NCI-H2107 treated with DMSO at 0.1 percent for 48 hours (cell line): ENCODE results near the gene UNC93B1.
A peak's percentile ranks its signal among the peaks of the same experiment; 100 is the strongest.

ENCODE experiments used
- DNase-seq: peaks from one replicate; lab custom pipeline; 2025; ENCODE audit not compliant: unreplicated experiment; lab: John Stamatoyannopoulos, UW

The UNC93B1 gene

GRCh38 chr11:68003846-68004550 lies at the start of gene UNC93B1:
UNC93B1 (minus strand) TSS chr11:68004097; CDS start chr11:68004043, 54 bp downstream.
- no peak for DNase-seq

- DNase-seq: no peak
Measured at GRCh38 chr11:68053117-68053516, 49.2 kb upstream of the UNC93B1 start.

GRCh38 chr11:68052137-68052873 lies 48.4 kb upstream of the UNC93B1 start:
- no peak for DNase-seq

- DNase-seq: no peak
Measured at GRCh38 chr11:68051191-68052136, 47.6 kb upstream of the UNC93B1 start.

GRCh38 chr11:68050371-68050841 lies 46.5 kb upstream of the UNC93B1 start:
- no peak for DNase-seq

GRCh38 chr11:68049509-68050370 lies 45.8 kb upstream of the UNC93B1 start:
- no peak for DNase-seq

- DNase-seq: no peak
Measured at GRCh38 chr11:68048681-68049508, 45.0 kb upstream of the UNC93B1 start.

GRCh38 chr11:68047437-68048290 lies 43.8 kb upstream of the UNC93B1 start:
- DNase-seq: no peak

GRCh38 chr11:68044898-68045351 lies 41.0 kb upstream of the UNC93B1 start:
- no peak for DNase-seq

- peak; percentile 41 for DNase-seq
Measured at GRCh38 chr11:68044145-68044813, 40.4 kb upstream of the UNC93B1 start.

- peak; percentile 25 for DNase-seq
Measured at GRCh38 chr11:68043349-68044144, 39.6 kb upstream of the UNC93B1 start.

- no peak for DNase-seq
Measured at GRCh38 chr11:68043029-68043348, 39.1 kb upstream of the UNC93B1 start.

GRCh38 chr11:68042219-68043028 lies 38.5 kb upstream of the UNC93B1 start:
- DNase-seq: no peak

GRCh38 chr11:68041617-68042218 lies 37.8 kb upstream of the UNC93B1 start:
- no peak for DNase-seq

- DNase-seq: no peak
Measured at GRCh38 chr11:68040957-68041591, 37.2 kb upstream of the UNC93B1 start.
